H1 (cell line): ENCODE measurements around the gene LPP. TPM values are rescaled to one million over a fixed set of nuclear protein-coding genes. Genes with fewer than 3 reads are reported as not detected.

ENCODE experiments used
- CTCF ChIA-PET: fragments of 300-600 bp; sonication (Branson Sonifier 250); formaldehyde crosslinking; loops from one replicate; lab custom pipeline; 2021; ENCODE audit not compliant: partially characterized antibody; lab: Charles Lee
- POLR2A ChIA-PET: fragments of 300-600 bp; sonication (Branson Sonifier 250); formaldehyde crosslinking; loops from one replicate; lab custom pipeline; 2021; ENCODE audit warnings: inconsistent platforms; ENCODE audit not compliant: partially characterized antibody; lab: Charles Lee
- DNase-seq, 2 experiments: peaks; one replicate each; pipeline versions ENCODE4 v3.0.0 to v3.0.0-alpha.2; 2010 to 2022; ENCODE audit warnings: low spot score in 2 of 2, low read depth in 1 of 2, mixed read lengths in 1 of 2
- FAIRE-seq: peaks from 2 replicates; lab custom pipeline; 2011; peaks lifted over from hg19 to GRCh38; lab: Jason Lieb, UNC
- H2AFZ ChIP-seq: 2 replicates; pipeline ENCODE4 v1.8.1; 2012; ENCODE audit warnings: low read length, inconsistent platforms
- H2AK5ac ChIP-seq: 2 replicates; pipeline ENCODE4 v1.6.1; 2013; ENCODE audit warnings: low read depth, low read length
- H2BK120ac ChIP-seq: replicated peaks from 2 replicates; pipeline ENCODE3; 2013; ENCODE audit warnings: low read depth, low read length, inconsistent platforms
- H2BK12ac ChIP-seq: 2 replicates; pipeline ENCODE4 v1.6.1; 2013; ENCODE audit warnings: low read depth, low read length
- H2BK15ac ChIP-seq: 2 replicates; pipeline ENCODE4 v1.6.1; 2013; ENCODE audit warnings: low read length
- H2BK20ac ChIP-seq: 2 replicates; pipeline ENCODE4 v1.6.1; 2013; ENCODE audit warnings: low read length
- H2BK5ac ChIP-seq: 2 replicates; pipeline ENCODE4 v1.6.1; 2013; ENCODE audit warnings: low read depth, low read length
- H3K14ac ChIP-seq: 2 replicates; pipeline ENCODE4 v1.6.1; 2013; ENCODE audit warnings: inconsistent platforms; ENCODE audit not compliant: insufficient read length
- H3K18ac ChIP-seq: 2 replicates; pipeline ENCODE4 v1.6.1; 2013; ENCODE audit warnings: low read length; ENCODE audit errors: extremely low read depth
- H3K23ac ChIP-seq: 2 replicates; pipeline ENCODE4 v1.6.1; 2013; ENCODE audit warnings: inconsistent platforms; ENCODE audit not compliant: insufficient read length
- H3K23me2 ChIP-seq: 2 replicates; pipeline ENCODE4 v1.6.1; 2013; ENCODE audit warnings: low read depth, low read length
- H3K27ac ChIP-seq: 2 replicates; pipeline ENCODE4 v1.6.1; 2011; ENCODE audit warnings: low read depth, low read length, inconsistent platforms
- H3K27me3 ChIP-seq, 4 experiments: replicated peaks in 1 of 4; 1 replicate in 1 of 4; 2 replicates in 3 of 4; pipeline versions ENCODE4 v1.6.1 to v1.8.1; 2011 to 2013; ENCODE audit warnings: low read length in 3 of 4, mild to moderate bottlenecking in 3 of 4, inconsistent platforms in 2 of 4, mixed read lengths in 2 of 4, moderate library complexity in 1 of 4; ENCODE audit not compliant: control insufficient read depth in 3 of 4, insufficient read depth in 3 of 4; ENCODE audit errors: extremely low read depth in 1 of 4
- H3K36me3 ChIP-seq, 4 experiments: 2 replicates each; pipeline versions ENCODE4 v1.6.1 to v1.8.1; 2011 to 2013; ENCODE audit warnings: mild to moderate bottlenecking in 4 of 4, low read length in 3 of 4, moderate library complexity in 2 of 4, control low read depth in 1 of 4, inconsistent platforms in 1 of 4; ENCODE audit not compliant: insufficient read depth in 4 of 4, control insufficient read depth in 2 of 4
- H3K4ac ChIP-seq: replicated peaks from 2 replicates; pipeline ENCODE3; 2013; ENCODE audit warnings: low read length, low read depth, mixed read lengths, inconsistent platforms; ENCODE audit not compliant: insufficient read length
- H3K4me1 ChIP-seq, 4 experiments: replicated peaks in 1 of 4; 1 replicate in 1 of 4; 2 replicates in 3 of 4; pipeline versions ENCODE4 v1.6.1 to v1.8.1; 2011 to 2013; ENCODE audit warnings: low read length in 3 of 4, inconsistent platforms in 2 of 4, mixed read lengths in 1 of 4; ENCODE audit not compliant: insufficient read depth in 4 of 4, control insufficient read depth in 3 of 4
- H3K4me2 ChIP-seq, 2 experiments: 2 replicates each; pipeline versions ENCODE4 v1.6.1 to v1.8.1; 2011 to 2013; ENCODE audit warnings: low read depth in 2 of 2, low read length in 2 of 2, control low read depth in 1 of 2, inconsistent platforms in 1 of 2, mild to moderate bottlenecking in 1 of 2; ENCODE audit not compliant: insufficient read depth in 1 of 2
- H3K4me3 ChIP-seq, 4 experiments: fragments of 200-600, 300-600 bp in 1 of 4; sonication (generic), shearing (Covaris generic), sonication (Bioruptor Twin) in 1 of 4; 2 replicates each; pipeline versions ENCODE4 v1.5.1 to v1.8.1; 2011 to 2016; ENCODE audit warnings: low read length in 4 of 4, low read depth in 3 of 4, control low read depth in 2 of 4, inconsistent platforms in 2 of 4, mild to moderate bottlenecking in 2 of 4, mixed read lengths in 1 of 4, moderate library complexity in 1 of 4; ENCODE audit not compliant: insufficient read depth in 2 of 4; ENCODE audit errors: extremely low read depth in 1 of 4
- H3K56ac ChIP-seq: replicated peaks from 2 replicates; pipeline ENCODE3; 2013; ENCODE audit warnings: low read depth, mild to moderate bottlenecking, mixed read lengths, low read length, inconsistent platforms; ENCODE audit not compliant: insufficient read length
- H3K79me1 ChIP-seq: 2 replicates; pipeline ENCODE4 v1.6.1; 2013; ENCODE audit warnings: low read depth, low read length, control low read depth
- H3K79me2 ChIP-seq, 2 experiments: 2 replicates each; pipeline versions ENCODE4 v1.6.1 to v1.8.1; 2012 to 2013; ENCODE audit warnings: low read length in 2 of 2, mild to moderate bottlenecking in 2 of 2, inconsistent platforms in 1 of 2; ENCODE audit not compliant: insufficient read depth in 2 of 2, control insufficient read depth in 1 of 2
- H3K9ac ChIP-seq, 4 experiments: replicated peaks in 1 of 4; 1 replicate in 1 of 4; 2 replicates in 3 of 4; pipeline versions ENCODE4 v1.6.1 to v1.8.1; 2011 to 2013; ENCODE audit warnings: low read depth in 3 of 4, low read length in 3 of 4, control low read depth in 2 of 4, mild to moderate bottlenecking in 2 of 4, moderate library complexity in 2 of 4, inconsistent platforms in 1 of 4; ENCODE audit errors: extremely low read depth in 1 of 4
- H3K9me3 ChIP-seq, 2 experiments: 2 replicates each; pipeline versions ENCODE4 v1.6.1 to v1.8.1; 2012 to 2013; ENCODE audit warnings: mild to moderate bottlenecking in 2 of 2, moderate library complexity in 2 of 2, control low read depth in 1 of 2, inconsistent platforms in 1 of 2, low read depth in 1 of 2, low read length in 1 of 2, mixed read lengths in 1 of 2; ENCODE audit not compliant: insufficient read depth in 2 of 2
- H4K20me1 ChIP-seq, 2 experiments: replicated peaks in 1 of 2; 2 replicates each; pipeline versions ENCODE3 to v1.8.1; 2011 to 2013; ENCODE audit warnings: inconsistent platforms in 2 of 2, low read length in 2 of 2, mild to moderate bottlenecking in 1 of 2; ENCODE audit not compliant: insufficient read depth in 2 of 2, control insufficient read depth in 1 of 2
- H4K5ac ChIP-seq: 2 replicates; pipeline ENCODE4 v1.6.1; 2013; ENCODE audit warnings: low read length, low read depth, mixed read lengths, inconsistent platforms; ENCODE audit not compliant: insufficient read length
- H4K8ac ChIP-seq: 2 replicates; pipeline ENCODE4 v1.8.0; 2013; ENCODE audit warnings: mild to moderate bottlenecking, moderate library complexity, low read length, inconsistent platforms; ENCODE audit not compliant: insufficient read depth; ENCODE audit errors: extremely low read depth
- H4K91ac ChIP-seq: replicated peaks from 2 replicates; pipeline ENCODE3; 2013; ENCODE audit warnings: low read length, mixed read lengths, inconsistent platforms; ENCODE audit not compliant: insufficient read length
- BACH1 ChIP-seq: IDR thresholded peaks from 2 replicates; pipeline ENCODE4 v1.6.1; 2012; ENCODE audit warnings: low read length, improper control_type of control experiment
- BRCA1 ChIP-seq: IDR thresholded peaks from 2 replicates; pipeline ENCODE4 v1.6.1; 2012; ENCODE audit warnings: low read depth, low read length, improper control_type of control experiment
- MAFK ChIP-seq: IDR thresholded peaks from 2 replicates; pipeline ENCODE4 v1.6.1; 2012; ENCODE audit warnings: low read depth, mild to moderate bottlenecking, improper control_type of control experiment, low read length
- PHF8 ChIP-seq: fragments of 200-600 bp; sonication (generic); conservative IDR thresholded peaks from 2 replicates; pipeline ENCODE4 v1.7.1; 2012; ENCODE audit warnings: low read depth, mild to moderate bottlenecking, inconsistent platforms, low read length, moderate library complexity
- SIX5 ChIP-seq: IDR thresholded peaks from 2 replicates; pipeline ENCODE4 v1.6.1; 2011; ENCODE audit warnings: mild to moderate bottlenecking, low read depth, low read length
- whole genome bisulfite sequencing, 2 experiments: shearing (Covaris generic) in 1 of 2; methylation state at CpG; one replicate each; pipeline versions ENCODE4 v1.1.6 to v1.1.7; 2013 to 2015; ENCODE audit warnings: low lambda C conversion rate in 2 of 2, mixed read lengths in 2 of 2, inconsistent platforms in 1 of 2, low coverage in 1 of 2, missing lambda C conversion rate in 1 of 2; ENCODE audit not compliant: insufficient replicate concordance in 2 of 2, insufficient coverage in 1 of 2, insufficient read length in 1 of 2; ENCODE audit errors: extremely low coverage in 1 of 2, missing lambda C conversion rate in 1 of 2; 5-methylcytosine and 5-hydroxymethylcytosine counted together
- polyA plus RNA-seq, 7 experiments: library from polyadenylated mRNA; depleted of rRNA in 3 of 7; stranded (reverse) in 5 of 7; unstranded in 2 of 7; fragments of >200 nt in 5 of 7; fragments of 200-250 nt in 2 of 7; gene quantifications; 1 replicate in 5 of 7; 2 replicates in 1 of 7; 4 replicates in 1 of 7; pipeline versions ENCODE4 v1.2.1 to v1.2.3, GENCODE V29; 2011 to 2013; ENCODE audit warnings: missing spikeins in 2 of 7, mixed read lengths in 2 of 7
- total RNA-seq: library from RNA; stranded (reverse); fragmentation: NEBNext Ultra II Directional; extraction: Animal tissue kit (Norgen Biotek cat#: 25700); gene quantifications from 2 replicates; pipeline ENCODE4 v1.2.1, GENCODE V29; 2021

Gene LPP
- total and polyA plus RNA-seq, 2 of the 8 experiments (the other 6 are each of a cell fraction or from before 2014, with no cell fraction given): 10.0 to 53.3 TPM

- Histone ChIP-seq H3K23ac (no peak overlapping the region), H3K36me3 (no peaks in the 10 kb centered on the region; a peak in 1 of 8 replicates), H3K9ac (no peak overlapping the region), H2BK5ac (no peak overlapping the region), H3K27me3 (no peaks in the 10 kb centered on the region), H3K9me3 (0 out of 4 replicates have a peak, but pooled peaks cover 0 to 2% of the 10 kb centered on the region in 2 experiments), H3K56ac (no peak overlapping the region), H3K79me2 (no peaks in the 10 kb centered on the region), H3K4me3 (no peak overlapping the region), H2BK15ac (no peak overlapping the region), H4K8ac (no peak overlapping the region), H4K20me1 (no peaks in the 10 kb centered on the region), H3K79me1 (no peaks in the 10 kb centered on the region), H3K18ac (no peak overlapping the region), H4K91ac (no peak overlapping the region), H3K4ac (no peak overlapping the region), H3K4me2 (no peak overlapping the region), H2BK12ac (no peak overlapping the region), H2AFZ (no peak overlapping the region), H2BK120ac (no peak overlapping the region), H3K27ac (no peak overlapping the region), H4K5ac (no peak overlapping the region), H2AK5ac (no peak overlapping the region), H2BK20ac (no peak overlapping the region), H3K14ac (no peak overlapping the region), H3K23me2 (no peaks in the 10 kb centered on the region), H3K4me1 (peaks cover 0 to 4% (median 0%) of the 10 kb centered on the region in 4 experiments; a peak in 1 of 7 replicates)
- DNase-seq (no peak), FAIRE-seq (no peak)
- WGBS, 2 experiments: 72% methylated on average over 5 of the region's 5 CpGs; no CpG with 5 or more reads in 1 of the 2 experiments
- TF ChIP-seq MAFK (peak; percentile 26; the same call in 1 of the 2 replicates), SIX5 (no peak), BRCA1 (no peak), PHF8 (no peak), BACH1 (no peak)
- ChIA-PET CTCF (interaction anchor here (0.6 kb wide), 2 partner anchors 12 to 767 kb away, joined by 3 read pairs; no protein-coding TSS in a partner anchor), POLR2A (no interaction called here)
These were observed 353.3 kb downstream of the LPP start for GRCh38 chr3:188507244-188507720.
